Posterior vena cava (tissue), 2 donors: ENCODE data around the gene TRHDE. TPM values are rescaled to one million over a fixed set of nuclear protein-coding genes. Genes with fewer than 3 reads are reported as not detected.
"Not testable (repeated sequence)": the region's sequence is repeated elsewhere in the genome, so short reads cannot be mapped to it uniquely, and the experiment has no call there.

Source experiments
- DNase-seq: peaks from one replicate; pipeline ENCODE4 v3.0.0-alpha.2; 2020; ENCODE audit warnings: low spot score
- intact Hi-C, 2 donors: fragments of 100-400 bp; cut with DNase I; formaldehyde crosslinking; loops; one replicate each; pipeline versions ENCODE4 v1.14.1 to v1.14.2; 2022 to 2023
- total RNA-seq, 2 donors: library from RNA; stranded (reverse); fragmentation: NEBNext Ultra II Directional; extraction: Animal tissue kit (Norgen Biotek cat#: 25700); gene quantifications; one replicate each; pipeline ENCODE4 v1.2.1, GENCODE V29; 2021
- donor health status: DM: yes; HTN: yes; CAD: no.
- donor health status: DM: yes; HTN: yes; CAD: no.

Gene TRHDE
- total RNA-seq, 2 donors from 2014 or later = 3.1 to 4.8 TPM

GRCh38 chr12:72660174-72660573 lies 388.0 kb downstream of the TRHDE start:
- intact Hi-C loops, DNase-seq: not testable (repeated sequence)

GRCh38 chr12:72673853-72674252 lies 401.7 kb downstream of the TRHDE start:
- no peak for DNase-seq
- intact Hi-C loops = no loop called here

- DNase-seq = no peak
- intact Hi-C loops = no loop called here
Observed at GRCh38 chr12:72676556-72676955, 404.4 kb downstream of the TRHDE start.

- no peak for DNase-seq
- intact Hi-C loops = no loop called here
Observed at GRCh38 chr12:72677139-72677538, 405.0 kb downstream of the TRHDE start.

GRCh38 chr12:72677846-72678245 lies 405.7 kb downstream of the TRHDE start:
- intact Hi-C loops = no loop called here
- no peak for DNase-seq

GRCh38 chr12:72679147-72679757 lies 407.1 kb downstream of the TRHDE start:
- DNase-seq = no peak
- intact Hi-C loops = no loop called here

GRCh38 chr12:72681028-72681427 lies 408.9 kb downstream of the TRHDE start:
- DNase-seq = no peak
- intact Hi-C loops = no loop called here

GRCh38 chr12:72684491-72684890 lies 412.3 kb downstream of the TRHDE start:
- intact Hi-C loops = no loop called here
- DNase-seq = no peak

GRCh38 chr12:72692338-72692737 lies 420.2 kb downstream of the TRHDE start:
- intact Hi-C loops = no loop called here

GRCh38 chr12:72694193-72694592 lies 422.0 kb downstream of the TRHDE start:
- intact Hi-C loops = no loop called here
- DNase-seq = no peak

More at GRCh38 chr12:72692338-72692737, 420.2 kb downstream of the TRHDE start:
- DNase-seq = no peak

- intact Hi-C loops = no loop called here
- no peak for DNase-seq
Observed at GRCh38 chr12:72699362-72699761, 427.2 kb downstream of the TRHDE start.

GRCh38 chr12:72712025-72712424 lies 439.9 kb downstream of the TRHDE start:
- intact Hi-C loops = not testable (repeated sequence)

GRCh38 chr12:72716221-72716620 lies 444.1 kb downstream of the TRHDE start:
- no peak for DNase-seq
- intact Hi-C loops = no loop called here

More at GRCh38 chr12:72712025-72712424, 439.9 kb downstream of the TRHDE start:
- DNase-seq = not testable (repeated sequence)

- intact Hi-C loops = no loop called here
- no peak for DNase-seq
Observed at GRCh38 chr12:72717036-72717435, 444.9 kb downstream of the TRHDE start.
